ENCODE results near the gene ATXN1.

ATXN1 gene

DNA sequence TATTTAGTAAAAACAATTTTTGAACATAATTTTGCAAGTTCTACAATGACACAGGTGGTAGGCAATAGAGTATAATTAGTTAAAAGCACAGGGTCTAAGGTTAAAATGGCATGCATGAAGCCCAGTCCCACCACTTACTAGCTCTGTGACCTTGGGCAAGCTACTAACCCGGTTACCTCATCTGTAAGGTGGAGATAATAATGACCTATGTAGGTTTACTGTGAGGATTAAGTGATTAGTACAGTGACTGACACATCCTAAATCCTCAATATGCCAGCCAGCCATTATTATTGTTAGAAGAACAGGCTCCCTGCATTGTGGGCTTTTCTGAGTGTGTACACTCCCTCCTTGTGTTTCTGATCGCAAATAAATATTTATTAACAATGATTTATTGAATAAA lies 26.2 kb downstream of the ATXN1 start:
- no peak overlapping the region for H3K4me3 ChIP-seq (ENCODE audit: low read depth, low read length)
- no peak for TF ChIP-seq CTCF (IDR thresholded peaks at IDR 0.05; ENCODE audit: low read depth, low read length)

DNA sequence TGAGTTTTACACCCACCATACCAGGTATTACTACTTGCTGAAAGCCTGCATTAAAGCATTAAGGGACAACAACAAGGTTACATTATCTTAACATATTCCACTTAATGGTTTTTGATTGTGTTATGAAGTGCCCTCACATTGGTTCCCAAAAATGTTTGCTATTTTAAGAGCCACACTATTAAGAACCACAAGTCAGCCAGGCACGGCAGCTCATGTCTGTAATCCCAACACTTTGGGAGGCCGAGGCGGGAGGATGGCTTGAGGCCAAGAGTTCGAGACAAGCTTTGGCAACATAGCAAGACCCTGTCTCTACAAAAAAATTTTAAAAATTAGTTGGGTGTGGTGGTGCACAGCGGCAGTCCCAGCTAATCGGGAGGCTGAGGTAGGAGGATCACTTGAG lies 28.2 kb downstream of the ATXN1 start:
- no peak for TF ChIP-seq CTCF (IDR thresholded peaks at IDR 0.05; ENCODE audit: low read depth, low read length)
- H3K4me3 ChIP-seq (ENCODE audit: low read depth, low read length) = no peak overlapping the region

DNA sequence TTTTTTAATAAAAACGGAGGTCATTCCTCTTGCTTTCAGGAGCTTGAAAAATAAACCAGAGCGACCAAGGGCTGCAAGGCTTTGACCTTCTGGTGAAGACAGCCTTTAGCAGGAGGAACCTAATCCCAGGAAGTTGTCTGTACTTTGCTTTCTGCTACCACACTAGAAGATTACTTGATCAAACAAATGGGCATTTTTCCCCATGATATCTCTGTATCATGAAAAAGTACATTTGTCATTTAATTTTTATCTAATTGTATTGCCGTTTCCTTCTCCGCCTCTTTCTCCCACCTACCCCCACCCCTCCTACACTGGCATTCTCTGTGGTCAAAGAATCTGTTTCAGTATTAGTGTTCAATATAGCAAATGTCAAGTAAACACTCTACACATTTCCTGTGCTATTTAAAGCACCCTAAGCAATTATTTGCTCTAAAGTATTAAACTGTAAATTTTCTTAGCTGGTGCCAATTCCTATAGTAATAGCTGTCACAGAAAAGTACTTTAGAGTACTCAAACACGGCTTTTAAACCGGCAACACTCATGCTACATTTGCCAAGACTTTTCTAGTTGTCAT lies 29.7 kb downstream of the ATXN1 start:
- H3K4me3 ChIP-seq (ENCODE audit: low read depth, low read length) = no peak overlapping the region
- TF ChIP-seq CTCF (IDR thresholded peaks at IDR 0.05; ENCODE audit: low read depth, low read length) = no peak

GRCh38 chr6:16730738-16731477 lies 30.4 kb downstream of the ATXN1 start:
- no peak overlapping the region for H3K4me3 ChIP-seq (ENCODE audit: low read depth, low read length)
- TF ChIP-seq CTCF (IDR thresholded peaks at IDR 0.05; ENCODE audit: low read depth, low read length) = no peak

DNA sequence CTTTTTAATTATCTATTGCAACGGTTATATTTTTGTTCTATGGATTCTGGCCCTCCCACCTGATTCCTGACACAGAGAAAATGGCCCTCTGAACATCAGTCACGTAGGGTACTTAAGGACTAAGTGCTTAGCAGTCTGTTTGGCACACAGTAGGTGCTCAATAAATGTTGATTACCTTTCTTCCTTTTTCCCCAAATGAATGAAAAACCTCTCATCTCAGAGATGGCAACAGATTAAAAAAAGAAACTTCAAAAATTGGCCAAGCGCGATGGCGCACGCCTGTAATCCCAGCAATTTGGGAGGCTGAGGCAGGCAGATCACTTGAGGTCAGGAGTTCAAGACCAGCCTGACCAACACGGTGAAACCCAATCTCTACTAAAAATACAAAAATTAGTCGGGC lies 31.5 kb downstream of the ATXN1 start:
- no peak for TF ChIP-seq CTCF (IDR thresholded peaks at IDR 0.05; ENCODE audit: low read depth, low read length)
- no peak overlapping the region for H3K4me3 ChIP-seq (ENCODE audit: low read depth, low read length)

DNA sequence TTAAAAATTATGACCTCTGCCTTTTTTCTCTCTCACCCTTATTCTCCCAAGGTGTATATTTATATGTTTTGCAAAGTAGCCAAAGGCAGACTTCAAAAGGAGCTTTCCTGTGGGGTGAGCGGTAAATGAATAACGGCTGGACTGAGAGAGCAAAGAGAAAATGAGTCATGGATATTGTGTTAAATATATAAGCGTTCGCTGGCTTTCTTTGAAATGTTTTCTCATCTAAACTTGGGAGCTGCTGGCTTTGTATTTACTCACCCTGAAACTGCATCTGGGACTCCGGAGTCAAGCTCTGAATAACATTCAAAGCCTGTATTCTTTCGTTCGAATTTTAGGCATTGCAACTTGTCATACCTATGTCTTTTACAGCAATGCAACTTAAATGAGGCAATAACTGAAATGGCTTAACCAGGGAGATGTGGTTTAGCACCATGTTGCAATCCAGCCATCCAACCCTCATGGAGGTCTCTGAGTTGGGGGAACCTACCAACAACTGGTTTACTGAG lies 32.0 kb downstream of the ATXN1 start:
- TF ChIP-seq CTCF (IDR thresholded peaks at IDR 0.05; ENCODE audit: low read depth, low read length) = no peak
- no peak overlapping the region for H3K4me3 ChIP-seq (ENCODE audit: low read depth, low read length)

- TF ChIP-seq CTCF (IDR thresholded peaks at IDR 0.05; ENCODE audit: low read depth, low read length) = no peak
Observed at GRCh38 chr6:16728513-16729182, 32.6 kb downstream of the ATXN1 start.

More at GRCh38 chr6:16728513-16729182, 32.6 kb downstream of the ATXN1 start:
- no peak overlapping the region for H3K4me3 ChIP-seq (ENCODE audit: low read depth, low read length)
